GM12865 (cell line): ENCODE data around the gene PSME3IP1.

ENCODE experiments used
- DNase-seq: peaks from one replicate; pipeline ENCODE4 v3.0.0; 2010; ENCODE audit warnings: low read depth
- H3K4me3 ChIP-seq: 2 replicates; pipeline ENCODE4 v1.5.1; 2011; ENCODE audit warnings: mild to moderate bottlenecking, low read depth, low read length, control low read depth
- CTCF ChIP-seq: IDR thresholded peaks from 2 replicates; pipeline ENCODE4 v1.5.1; 2011; ENCODE audit warnings: low read length, control low read depth, low read depth, inconsistent platforms; ENCODE audit not compliant: insufficient read depth; ENCODE audit errors: missing control alignments

PSME3IP1 gene

GRCh38 chr16:57137043-57137442 lies 48.8 kb downstream of the PSME3IP1 start:
- no peak for TF ChIP-seq CTCF

GRCh38 chr16:57134982-57135381 lies 50.9 kb downstream of the PSME3IP1 start:
- peak; percentile 46 for DNase-seq
- no peak overlapping the region for H3K4me3 ChIP-seq
- TF ChIP-seq CTCF: no peak

More at GRCh38 chr16:57137043-57137442, 48.8 kb downstream of the PSME3IP1 start:
- H3K4me3 ChIP-seq: no peak overlapping the region
- no peak for DNase-seq

- no peak overlapping the region for H3K4me3 ChIP-seq
- DNase-seq: no peak
- no peak for TF ChIP-seq CTCF
Measured at GRCh38 chr16:57133886-57134285, 52.0 kb downstream of the PSME3IP1 start.

GRCh38 chr16:57133031-57133430 lies 52.8 kb downstream of the PSME3IP1 start:
- no peak for DNase-seq
- no peak for TF ChIP-seq CTCF
- no peak overlapping the region for H3K4me3 ChIP-seq

GRCh38 chr16:57132470-57132869 lies 53.4 kb downstream of the PSME3IP1 start:
- TF ChIP-seq CTCF: no peak
- no peak overlapping the region for H3K4me3 ChIP-seq

GRCh38 chr16:57131351-57131970 lies 54.4 kb downstream of the PSME3IP1 start:
- DNase-seq: no peak
- no peak for TF ChIP-seq CTCF
- no peak overlapping the region for H3K4me3 ChIP-seq

More at GRCh38 chr16:57132470-57132869, 53.4 kb downstream of the PSME3IP1 start:
- DNase-seq: peak; percentile 46

GRCh38 chr16:57130950-57131321 lies 54.9 kb downstream of the PSME3IP1 start:
- no peak overlapping the region for H3K4me3 ChIP-seq
- no peak for TF ChIP-seq CTCF
- no peak for DNase-seq
